HEK293 (cell line): ENCODE data around the gene SUPV3L1.

Source experiments
- BCL11A ChIP-seq: fragments of 450-650 bp; formaldehyde crosslinking; IDR thresholded peaks from 2 replicates; pipeline ENCODE4 v1.5.1; 2016; ENCODE audit warnings: low read depth, missing biosample characterization, missing genetic modification characterization
- SALL2 ChIP-seq: fragments of 450-650 bp; formaldehyde crosslinking; IDR thresholded peaks from 2 replicates; pipeline ENCODE4 v1.5.0; 2017; ENCODE audit warnings: missing biosample characterization, mild to moderate bottlenecking, missing genetic modification characterization, borderline replicate concordance
- ZNF404 ChIP-seq: fragments of 450-650 bp; formaldehyde crosslinking; IDR thresholded peaks from 2 replicates; pipeline ENCODE4 v1.5.1; 2017; ENCODE audit warnings: missing biosample characterization, missing genetic modification characterization
- ZNF610 ChIP-seq: fragments of 450-650 bp; formaldehyde crosslinking; IDR thresholded peaks from 2 replicates; pipeline ENCODE4 v1.5.1; 2016; ENCODE audit warnings: missing biosample characterization, missing genetic modification characterization, borderline replicate concordance
- ZSCAN16 ChIP-seq: fragments of 450-650 bp; formaldehyde crosslinking; IDR thresholded peaks from 2 replicates; pipeline ENCODE4 v1.5.1; 2016; ENCODE audit warnings: missing biosample characterization, missing genetic modification characterization
- TF ChIP-seq, protein P1 (sequence below): fragments of 450-650 bp; formaldehyde crosslinking; IDR thresholded peaks from 2 replicates; pipeline ENCODE4 v1.5.1; 2016; ENCODE audit warnings: missing biosample characterization, missing genetic modification characterization

DNA sequence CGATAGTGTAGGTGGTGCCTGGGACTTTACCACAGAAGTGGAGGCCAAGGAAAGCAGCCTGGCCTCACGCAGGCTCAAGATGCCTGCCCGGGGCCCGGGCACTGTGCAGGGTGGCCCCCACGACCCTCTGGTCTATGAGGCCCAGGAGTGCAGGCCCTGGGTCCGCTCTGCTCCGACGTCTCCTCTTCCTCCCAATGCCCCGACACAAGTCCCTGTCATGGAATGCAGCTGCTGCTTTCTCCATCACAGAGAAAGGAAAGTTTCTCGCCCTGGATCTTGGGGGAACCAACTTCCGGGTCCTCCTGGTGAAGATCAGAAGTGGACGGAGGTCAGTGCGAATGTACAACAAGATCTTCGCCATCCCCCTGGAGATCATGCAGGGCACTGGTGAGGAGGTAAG, 70.0 kb downstream of the SUPV3L1 start:
- no peak for TF ChIP-seq SALL2 (tag by site-specific recombination)
- TF ChIP-seq, protein P1, sequence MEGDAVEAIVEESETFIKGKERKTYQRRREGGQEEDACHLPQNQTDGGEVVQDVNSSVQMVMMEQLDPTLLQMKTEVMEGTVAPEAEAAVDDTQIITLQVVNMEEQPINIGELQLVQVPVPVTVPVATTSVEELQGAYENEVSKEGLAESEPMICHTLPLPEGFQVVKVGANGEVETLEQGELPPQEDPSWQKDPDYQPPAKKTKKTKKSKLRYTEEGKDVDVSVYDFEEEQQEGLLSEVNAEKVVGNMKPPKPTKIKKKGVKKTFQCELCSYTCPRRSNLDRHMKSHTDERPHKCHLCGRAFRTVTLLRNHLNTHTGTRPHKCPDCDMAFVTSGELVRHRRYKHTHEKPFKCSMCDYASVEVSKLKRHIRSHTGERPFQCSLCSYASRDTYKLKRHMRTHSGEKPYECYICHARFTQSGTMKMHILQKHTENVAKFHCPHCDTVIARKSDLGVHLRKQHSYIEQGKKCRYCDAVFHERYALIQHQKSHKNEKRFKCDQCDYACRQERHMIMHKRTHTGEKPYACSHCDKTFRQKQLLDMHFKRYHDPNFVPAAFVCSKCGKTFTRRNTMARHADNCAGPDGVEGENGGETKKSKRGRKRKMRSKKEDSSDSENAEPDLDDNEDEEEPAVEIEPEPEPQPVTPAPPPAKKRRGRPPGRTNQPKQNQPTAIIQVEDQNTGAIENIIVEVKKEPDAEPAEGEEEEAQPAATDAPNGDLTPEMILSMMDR (tag by site-specific recombination): no peak
- no peak for TF ChIP-seq ZNF404 (tag by site-specific recombination)
- no peak for TF ChIP-seq ZNF610 (tag by site-specific recombination)
- TF ChIP-seq ZSCAN16 (tag by site-specific recombination): no peak
- no peak for TF ChIP-seq BCL11A
